Mammary epithelial cell (primary cell): ENCODE measurements around the gene PRRG4.

ENCODE experiments used
- CTCF ChIP-seq, 2 donors: IDR thresholded peaks in 1 of 2; conservative IDR thresholded peaks in 1 of 2; 2 replicates each; pipeline ENCODE4 v1.5.1; 2011 to 2012; ENCODE audit warnings: inconsistent platforms in 2 of 2, low read length in 2 of 2, mild to moderate bottlenecking in 2 of 2, control low read depth in 1 of 2, low read depth in 1 of 2; ENCODE audit not compliant: insufficient read depth in 1 of 2; ENCODE audit errors: extremely low read depth in 1 of 2
- EZH2 ChIP-seq: IDR thresholded peaks from 2 replicates; pipeline ENCODE4 v1.6.1; 2012; ENCODE audit warnings: low read length, inconsistent platforms, borderline replicate concordance

- no peak for TF ChIP-seq EZH2
- TF ChIP-seq CTCF (conservative IDR thresholded peaks at IDR 0.05 in 1 of 2, IDR thresholded peaks at IDR 0.05 in 1 of 2; ENCODE audit: extremely low read depth in 1 of 2, insufficient read depth in 1 of 2, low read depth in 1 of 2, low read length in 2 of 2) = no peak
Measured at GRCh38 chr11:32840587-32840986, 10.9 kb downstream of the PRRG4 start.
